Measurements from ENCODE around the gene RNF150.

Gene RNF150

DNA sequence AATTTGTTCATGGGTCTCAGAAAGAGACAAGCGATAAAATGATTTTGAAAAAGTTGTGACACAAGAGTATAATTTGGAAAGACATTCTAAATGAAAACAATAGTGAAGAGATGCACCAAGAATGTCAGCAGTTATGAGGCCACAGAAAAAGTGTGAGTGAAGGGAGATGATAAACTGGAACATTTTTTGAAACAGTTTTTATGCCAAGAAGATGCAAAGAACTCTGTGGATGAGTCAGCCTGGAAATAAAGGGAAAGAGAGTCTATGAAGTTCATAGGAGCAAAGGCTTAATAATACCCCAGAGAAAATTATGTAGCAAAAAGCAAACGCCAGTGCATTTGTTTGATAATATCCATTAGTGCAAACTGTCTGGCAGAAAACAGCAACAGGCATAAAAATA is 188.7 kb downstream of the RNF150 start:
- Histone ChIP-seq H3K79me2 (ENCODE audit: insufficient read depth, low read length) (no peaks in the 10 kb centered on the region), H3K4me2 (ENCODE audit: low read depth, low read length, poor library complexity, severe bottlenecking) (no peak overlapping the region), H3F3A (ENCODE audit: low read depth) (no peaks in the 10 kb centered on the region), H3K9ac (ENCODE audit: low read depth, low read length, poor library complexity, severe bottlenecking) (no peak overlapping the region), H3K9me2 (replicated peaks; ENCODE audit: low read depth, low read length) (no peaks in the 10 kb centered on the region), H3K4me3 (ENCODE audit: low read length, poor library complexity, severe bottlenecking) (no peak overlapping the region), H3K27me3 (ENCODE audit: insufficient read depth, low read length, poor library complexity, severe bottlenecking) (no peaks in the 10 kb centered on the region), H3K9me3 (ENCODE audit: insufficient read depth, low read depth, low read length) (no peaks in the 10 kb centered on the region), H2AFZ (ENCODE audit: low read length) (no peak overlapping the region), H3K4me1 (ENCODE audit: insufficient read depth, low read length, poor library complexity, severe bottlenecking) (no peaks in the 10 kb centered on the region), H4K20me1 (ENCODE audit: insufficient read depth, low read length, poor library complexity, severe bottlenecking) (no peaks in the 10 kb centered on the region), H3K36me3 (ENCODE audit: insufficient read depth, low read length) (peaks cover 8% of the 10 kb centered on the region; the same call in 1 of the 2 replicates)
- no peak for TF ChIP-seq EZH2phosphoT487 (IDR thresholded peaks at IDR 0.05; ENCODE audit: borderline replicate concordance)
- TF ChIP-seq, protein P1, sequence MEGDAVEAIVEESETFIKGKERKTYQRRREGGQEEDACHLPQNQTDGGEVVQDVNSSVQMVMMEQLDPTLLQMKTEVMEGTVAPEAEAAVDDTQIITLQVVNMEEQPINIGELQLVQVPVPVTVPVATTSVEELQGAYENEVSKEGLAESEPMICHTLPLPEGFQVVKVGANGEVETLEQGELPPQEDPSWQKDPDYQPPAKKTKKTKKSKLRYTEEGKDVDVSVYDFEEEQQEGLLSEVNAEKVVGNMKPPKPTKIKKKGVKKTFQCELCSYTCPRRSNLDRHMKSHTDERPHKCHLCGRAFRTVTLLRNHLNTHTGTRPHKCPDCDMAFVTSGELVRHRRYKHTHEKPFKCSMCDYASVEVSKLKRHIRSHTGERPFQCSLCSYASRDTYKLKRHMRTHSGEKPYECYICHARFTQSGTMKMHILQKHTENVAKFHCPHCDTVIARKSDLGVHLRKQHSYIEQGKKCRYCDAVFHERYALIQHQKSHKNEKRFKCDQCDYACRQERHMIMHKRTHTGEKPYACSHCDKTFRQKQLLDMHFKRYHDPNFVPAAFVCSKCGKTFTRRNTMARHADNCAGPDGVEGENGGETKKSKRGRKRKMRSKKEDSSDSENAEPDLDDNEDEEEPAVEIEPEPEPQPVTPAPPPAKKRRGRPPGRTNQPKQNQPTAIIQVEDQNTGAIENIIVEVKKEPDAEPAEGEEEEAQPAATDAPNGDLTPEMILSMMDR (conservative IDR thresholded peaks at IDR 0.05; ENCODE audit: low read length) = no peak

DNA sequence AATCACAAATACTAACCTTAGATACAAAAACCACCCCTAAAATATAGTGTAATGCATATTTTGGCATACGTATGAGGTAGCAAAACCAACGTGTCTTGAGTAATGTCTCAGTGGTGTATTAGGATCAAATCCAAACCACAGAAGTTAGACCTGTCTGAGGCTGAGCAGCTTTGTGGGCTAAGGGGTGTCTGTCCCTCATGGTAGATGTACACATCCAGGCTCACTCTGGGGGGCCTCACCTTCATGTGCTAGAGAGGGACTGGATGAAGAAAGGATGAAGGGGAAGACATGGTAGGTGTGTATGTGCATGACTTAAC is 189.1 kb downstream of the RNF150 start:
- H3K4me1 ChIP-seq (ENCODE audit: insufficient read depth, low read length, poor library complexity, severe bottlenecking) = no peaks in the 10 kb centered on the region
- H2AFZ ChIP-seq (ENCODE audit: low read length) = no peak overlapping the region
- no peaks in the 10 kb centered on the region for H3K9me3 ChIP-seq (ENCODE audit: insufficient read depth, low read depth, low read length)
- no peaks in the 10 kb centered on the region for H3K9me2 ChIP-seq (replicated peaks; ENCODE audit: low read depth, low read length)
- H3K79me2 ChIP-seq (ENCODE audit: insufficient read depth, low read length) = no peaks in the 10 kb centered on the region
- H4K20me1 ChIP-seq (ENCODE audit: insufficient read depth, low read length, poor library complexity, severe bottlenecking) = no peaks in the 10 kb centered on the region
- H3K27me3 ChIP-seq (ENCODE audit: insufficient read depth, low read length, poor library complexity, severe bottlenecking) = no peaks in the 10 kb centered on the region
- no peak overlapping the region for H3K4me2 ChIP-seq (ENCODE audit: low read depth, low read length, poor library complexity, severe bottlenecking)
- no peak overlapping the region for H3K9ac ChIP-seq (ENCODE audit: low read depth, low read length, poor library complexity, severe bottlenecking)
- H3K4me3 ChIP-seq (ENCODE audit: low read length, poor library complexity, severe bottlenecking) = no peak overlapping the region
- H3K36me3 ChIP-seq (ENCODE audit: insufficient read depth, low read length) = peaks cover 8% of the 10 kb centered on the region; the same call in 1 of the 2 replicates
- no peaks in the 10 kb centered on the region for H3F3A ChIP-seq (ENCODE audit: low read depth)
- no peak for TF ChIP-seq EZH2phosphoT487 (IDR thresholded peaks at IDR 0.05; ENCODE audit: borderline replicate concordance)
- TF ChIP-seq, protein P1 (conservative IDR thresholded peaks at IDR 0.05; ENCODE audit: low read length) = no peak

GRCh38 chr4:140943486-140944198 is 189.6 kb downstream of the RNF150 start:
- H3K9ac ChIP-seq (ENCODE audit: low read depth, low read length, poor library complexity, severe bottlenecking) = no peak overlapping the region
- H2AFZ ChIP-seq (ENCODE audit: low read length) = no peak overlapping the region
- TF ChIP-seq, protein P1 (conservative IDR thresholded peaks at IDR 0.05; ENCODE audit: low read length) = no peak
- no peak for TF ChIP-seq EZH2phosphoT487 (IDR thresholded peaks at IDR 0.05; ENCODE audit: borderline replicate concordance)
- no peak overlapping the region for H3K4me2 ChIP-seq (ENCODE audit: low read depth, low read length, poor library complexity, severe bottlenecking)
- no peaks in the 10 kb centered on the region for H3K4me1 ChIP-seq (ENCODE audit: insufficient read depth, low read length, poor library complexity, severe bottlenecking)
- H3K27me3 ChIP-seq (ENCODE audit: insufficient read depth, low read length, poor library complexity, severe bottlenecking) = no peaks in the 10 kb centered on the region
- peaks cover 8% of the 10 kb centered on the region; the same call in 1 of the 2 replicates for H3K36me3 ChIP-seq (ENCODE audit: insufficient read depth, low read length)
- no peaks in the 10 kb centered on the region for H3F3A ChIP-seq (ENCODE audit: low read depth)
- no peaks in the 10 kb centered on the region for H3K79me2 ChIP-seq (ENCODE audit: insufficient read depth, low read length)
- H3K4me3 ChIP-seq (ENCODE audit: low read length, poor library complexity, severe bottlenecking) = no peak overlapping the region
- no peaks in the 10 kb centered on the region for H3K9me3 ChIP-seq (ENCODE audit: insufficient read depth, low read depth, low read length)
- H4K20me1 ChIP-seq (ENCODE audit: insufficient read depth, low read length, poor library complexity, severe bottlenecking) = no peaks in the 10 kb centered on the region
- H3K9me2 ChIP-seq (replicated peaks; ENCODE audit: low read depth, low read length) = no peaks in the 10 kb centered on the region
